GM19463 (cell line): ENCODE data around the gene CCDC171.

Experiments
- ATAC-seq: cut with Tn5 transposase; IDR thresholded peaks from one replicate; pipeline ENCODE4 v1.9.1; 2021; ENCODE audit warnings: mild to moderate bottlenecking, moderate library complexity; ENCODE audit not compliant: unreplicated experiment

Gene CCDC171

GRCh38 chr9:15867334-15867733, 314.5 kb downstream of the CCDC171 start:
- ATAC-seq, result peak; percentile 48

- ATAC-seq, result no peak
These were observed 315.1 kb downstream of the CCDC171 start for GRCh38 chr9:15867988-15868387.

GRCh38 chr9:15873573-15874177, 320.8 kb downstream of the CCDC171 start:
- peak; percentile 48 for ATAC-seq

GRCh38 chr9:15882328-15882727, 329.5 kb downstream of the CCDC171 start:
- no peak for ATAC-seq

DNA sequence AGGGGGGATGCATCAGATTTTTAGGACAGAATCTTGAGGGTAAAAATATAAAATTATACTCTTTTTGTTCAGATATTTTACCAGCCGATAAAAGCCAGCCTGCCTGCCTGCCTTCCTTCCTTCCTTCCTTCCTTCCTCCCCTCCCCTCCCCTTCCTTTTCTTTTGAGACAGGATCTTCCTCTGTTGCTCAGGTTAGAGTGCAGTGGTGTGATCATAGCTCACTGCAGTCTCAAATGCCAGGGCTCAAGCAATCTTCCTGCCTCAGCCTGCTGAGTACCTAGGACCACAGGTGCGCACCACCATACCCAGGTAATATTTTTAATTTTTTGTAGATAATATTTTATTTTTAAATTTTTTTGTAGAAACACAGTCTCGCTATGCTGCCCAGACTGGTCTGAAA, 330.0 kb downstream of the CCDC171 start:
- no peak for ATAC-seq

GRCh38 chr9:15885464-15885863, 332.6 kb downstream of the CCDC171 start:
- ATAC-seq, result no peak

DNA sequence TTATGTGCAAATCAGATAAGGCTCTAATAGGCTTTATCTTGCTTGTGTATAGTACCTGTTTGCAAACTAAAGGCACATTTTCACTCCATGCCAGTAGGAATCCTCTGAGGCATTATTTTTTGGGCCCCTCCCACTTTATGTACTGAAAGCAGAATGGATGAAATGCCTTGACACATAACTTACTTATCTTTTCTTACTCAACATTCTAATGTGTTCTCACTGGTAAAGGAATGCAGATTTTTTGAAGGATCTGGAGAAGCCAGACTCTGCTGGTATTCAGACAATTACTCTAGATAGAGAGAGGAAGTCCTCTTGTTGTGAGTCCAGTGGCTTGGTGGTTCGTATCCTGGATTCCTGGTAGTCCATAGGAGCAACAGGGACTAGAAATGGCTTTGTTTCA, 336.7 kb downstream of the CCDC171 start:
- ATAC-seq, result no peak

DNA sequence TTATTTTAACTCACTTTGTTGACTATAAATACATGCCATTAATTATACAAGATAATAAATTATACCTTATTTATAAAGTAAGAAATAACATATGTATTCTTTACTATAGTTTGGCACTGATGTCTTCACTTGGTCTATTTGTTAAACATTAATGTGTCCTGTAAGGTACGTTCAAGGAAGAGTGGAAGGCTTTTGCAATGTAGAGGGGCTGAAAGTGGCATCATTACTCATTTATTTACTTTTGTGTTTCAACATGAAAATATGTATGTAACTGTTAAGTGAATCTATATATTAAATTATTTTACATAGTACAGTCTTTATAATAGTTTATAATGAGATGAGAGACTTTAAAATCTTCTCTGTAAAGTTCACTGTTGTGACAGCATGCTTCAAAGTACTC, 348.7 kb downstream of the CCDC171 start:
- no peak for ATAC-seq

GRCh38 chr9:15909297-15909696, 356.5 kb downstream of the CCDC171 start:
- ATAC-seq, result no peak

- ATAC-seq, result no peak
These were observed 362.9 kb downstream of the CCDC171 start for GRCh38 chr9:15915711-15916110.

- ATAC-seq, result no peak
These were observed 374.3 kb downstream of the CCDC171 start for GRCh38 chr9:15927161-15927560.

DNA sequence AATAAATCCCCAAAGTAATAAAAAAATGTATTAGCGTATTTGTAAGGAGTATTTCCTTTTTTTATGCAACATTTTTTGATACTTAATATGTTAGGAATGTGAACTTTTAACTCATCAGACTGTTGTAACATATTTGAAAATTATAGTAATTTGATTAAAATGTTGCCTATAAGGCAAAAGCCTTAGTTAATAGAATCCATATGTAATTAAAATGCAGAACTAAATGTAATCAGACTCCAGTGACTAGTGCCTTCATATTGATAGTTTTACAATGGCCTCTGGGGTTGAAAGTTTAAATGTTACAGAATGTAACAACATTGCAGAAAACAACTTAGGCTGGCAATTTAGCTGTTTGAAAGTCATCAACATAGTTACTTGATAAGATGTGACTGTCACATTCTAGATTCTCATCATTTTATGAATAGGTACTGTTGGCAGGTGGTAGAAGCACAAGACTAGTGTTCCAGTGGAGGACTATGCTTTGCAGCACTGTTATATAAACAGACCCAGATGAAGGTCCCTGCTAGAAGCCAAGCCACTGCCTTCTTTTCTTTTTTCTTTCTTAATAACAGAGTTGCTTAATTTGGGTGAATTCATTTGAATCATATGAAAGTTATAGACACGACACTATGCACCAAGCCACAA, 382.9 kb downstream of the CCDC171 start:
- no peak for ATAC-seq

GRCh38 chr9:15936306-15936921, 383.6 kb downstream of the CCDC171 start:
- no peak for ATAC-seq

GRCh38 chr9:15942831-15943424, 390.1 kb downstream of the CCDC171 start:
- ATAC-seq, result no peak

DNA sequence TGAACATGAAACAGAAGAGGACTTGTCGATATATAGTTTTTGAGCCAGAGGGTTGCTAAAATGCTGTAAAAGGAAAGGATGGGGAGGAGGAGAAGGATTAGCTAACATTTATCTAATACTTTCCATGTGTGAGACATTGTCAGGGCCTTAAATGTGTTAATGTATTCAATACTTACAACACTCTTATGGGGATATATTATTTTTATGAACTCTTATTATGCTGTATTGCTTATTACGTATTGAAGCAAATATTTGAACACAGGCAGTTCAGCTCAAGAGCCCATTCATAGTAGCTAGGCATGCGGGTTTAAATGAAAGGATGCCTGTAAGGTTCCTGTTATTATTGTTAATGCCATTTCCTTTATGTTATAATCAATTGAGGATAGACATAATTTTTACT, 391.5 kb downstream of the CCDC171 start:
- ATAC-seq, result no peak

GRCh38 chr9:15959663-15960062, 406.8 kb downstream of the CCDC171 start:
- ATAC-seq, result no peak

GRCh38 chr9:15961217-15961616, 408.4 kb downstream of the CCDC171 start:
- ATAC-seq, result no peak

- ATAC-seq, result no peak
These were observed 412.5 kb downstream of the CCDC171 start for GRCh38 chr9:15965246-15965745.

DNA sequence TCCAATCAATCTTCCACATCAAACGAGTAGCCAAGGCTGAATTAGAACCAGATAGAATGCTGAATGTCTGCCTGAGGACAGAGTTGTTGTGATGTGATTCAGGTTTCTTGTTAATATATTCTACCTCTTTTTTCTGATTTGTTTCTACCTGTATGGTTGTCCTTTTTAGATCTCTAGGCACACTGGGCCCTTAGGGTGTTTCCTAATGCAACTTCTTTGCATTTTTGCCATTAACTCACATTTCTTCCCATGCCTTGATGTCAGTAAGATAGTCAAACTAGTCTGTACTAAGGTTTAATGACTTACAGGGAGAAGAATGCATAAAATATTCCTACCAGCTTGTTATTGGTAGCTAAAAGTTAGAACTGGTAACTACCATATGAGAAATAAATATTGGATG, 413.6 kb downstream of the CCDC171 start:
- no peak for ATAC-seq

DNA sequence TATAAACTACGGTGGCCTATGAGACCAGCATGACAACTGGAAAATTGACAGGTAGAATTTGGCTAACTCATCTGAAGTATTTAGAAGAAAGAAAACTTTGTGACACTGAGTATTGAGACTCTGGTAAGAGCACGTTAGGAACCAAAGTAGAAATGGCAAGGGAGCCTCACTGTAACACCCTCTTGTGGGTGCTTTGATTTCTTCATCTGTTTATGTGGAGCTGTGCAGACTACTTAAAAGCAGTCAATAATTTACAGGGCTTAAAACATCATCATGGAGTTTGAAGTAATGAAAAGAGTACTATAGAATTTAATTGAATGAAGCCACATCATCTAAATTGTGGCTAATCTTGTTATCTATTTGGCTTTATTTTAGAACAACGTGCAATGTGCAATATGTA, 414.2 kb downstream of the CCDC171 start:
- no peak for ATAC-seq

GRCh38 chr9:15972760-15973159, 419.9 kb downstream of the CCDC171 start:
- no peak for ATAC-seq
